T-helper 2 cell treated with Interferon-gamma antibody and Interleukin-4, amounts not matched to agents 5 μg/mL and 100 μg/mL, for 36 hours (primary cell): ENCODE results near the gene PICALM.
A peak's percentile ranks its signal among the peaks of the same experiment; 100 is the strongest.
"Not testable (repeated sequence)": the region's sequence is repeated elsewhere in the genome, so short reads cannot be mapped to it uniquely, and the experiment has no call there.

Experiments used
- DNase-seq: peaks from one replicate; pipeline ENCODE4 v3.0.0; 2021; ENCODE audit warnings: low spot score
- H3K27ac Mint-ChIP-seq: one replicate; pipeline ENCODE4 v1.8.0; 2021; ENCODE audit warnings: mild to moderate bottlenecking, mixed read lengths
- H3K27me3 Mint-ChIP-seq: one replicate; pipeline ENCODE4 v1.8.0; 2021; ENCODE audit warnings: low read depth, mixed read lengths
- H3K36me3 Mint-ChIP-seq: one replicate; pipeline ENCODE4 v1.8.0; 2021; ENCODE audit warnings: low read depth, mixed read lengths
- H3K4me1 Mint-ChIP-seq: one replicate; pipeline ENCODE4 v1.8.0; 2021; ENCODE audit warnings: low read depth, mixed read lengths
- H3K4me3 Mint-ChIP-seq: one replicate; pipeline ENCODE4 v1.8.0; 2022; ENCODE audit warnings: mild to moderate bottlenecking, moderate library complexity, mixed read lengths
- H3K9me3 Mint-ChIP-seq: one replicate; pipeline ENCODE4 v1.8.0; 2021; ENCODE audit warnings: mixed read lengths

The PICALM gene

GRCh38 chr11:85965202-85965601 lies 103.7 kb downstream of the PICALM start:
- no peak overlapping the region for H3K4me3 Mint-ChIP-seq
- H3K36me3 Mint-ChIP-seq: peaks cover 78% of the 10 kb centered on the region
- H3K27ac Mint-ChIP-seq: no peak overlapping the region
- no peaks in the 10 kb centered on the region for H3K27me3 Mint-ChIP-seq
- no peak for DNase-seq
- no peaks in the 10 kb centered on the region for H3K9me3 Mint-ChIP-seq
- peaks cover 24% of the 10 kb centered on the region for H3K4me1 Mint-ChIP-seq

GRCh38 chr11:85961930-85962363 lies 106.9 kb downstream of the PICALM start:
- Mint-ChIP-seq H3K4me1 (peaks cover 11% of the 10 kb centered on the region), H3K27ac (no peak overlapping the region), H3K9me3 (no peaks in the 10 kb centered on the region), H3K27me3 (no peaks in the 10 kb centered on the region), H3K4me3 (no peak overlapping the region), H3K36me3 (peaks cover 73% of the 10 kb centered on the region)
- no peak for DNase-seq

DNA sequence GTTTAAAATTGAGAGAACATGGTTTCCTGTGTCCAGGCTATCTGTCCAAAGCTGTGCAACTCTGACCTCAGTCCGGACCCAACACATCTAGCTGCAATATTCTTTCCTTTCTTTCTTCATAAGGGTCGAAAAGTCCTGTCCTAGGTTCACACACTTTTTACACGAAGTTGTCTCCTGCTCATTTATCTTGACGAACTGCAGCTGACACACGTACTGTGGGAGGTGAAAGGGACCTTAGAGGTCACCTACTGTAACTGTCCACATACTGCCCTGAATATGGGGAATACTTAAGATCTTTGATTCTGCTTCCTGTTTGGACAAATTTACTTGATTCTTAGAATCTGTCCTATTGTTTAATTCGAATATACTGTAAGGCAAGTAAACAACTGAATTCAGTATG lies 107.8 kb downstream of the PICALM start:
- Mint-ChIP-seq H3K9me3 (no peaks in the 10 kb centered on the region), H3K4me1 (peaks cover 11% of the 10 kb centered on the region), H3K4me3 (no peak overlapping the region), H3K27me3 (no peaks in the 10 kb centered on the region), H3K27ac (no peak overlapping the region), H3K36me3 (peaks cover 72% of the 10 kb centered on the region)
- DNase-seq: no peak

DNA sequence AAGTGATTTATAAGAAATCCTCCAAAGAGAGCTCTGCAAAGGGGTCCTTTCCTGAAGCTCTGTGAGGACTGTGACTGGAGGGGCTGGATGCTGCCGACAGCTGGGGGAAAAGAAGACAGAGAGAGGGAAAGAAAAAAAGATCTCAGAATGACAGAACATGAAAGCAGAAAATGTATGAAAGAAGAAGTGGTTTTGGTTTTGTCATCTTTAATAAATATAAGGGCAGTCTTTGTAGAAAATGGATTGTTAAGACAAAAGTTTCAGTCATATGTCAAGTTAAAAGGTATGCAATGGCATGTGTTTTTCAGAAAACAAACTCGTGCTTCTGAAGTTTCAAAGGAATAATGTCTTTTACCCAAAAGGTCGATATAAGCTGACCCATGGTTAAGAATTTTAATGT lies 108.2 kb downstream of the PICALM start:
- no peaks in the 10 kb centered on the region for H3K9me3 Mint-ChIP-seq
- no peaks in the 10 kb centered on the region for H3K27me3 Mint-ChIP-seq
- H3K4me1 Mint-ChIP-seq: peaks cover 11% of the 10 kb centered on the region
- H3K27ac Mint-ChIP-seq: peak overlapping the region; percentile 14
- no peak for DNase-seq
- H3K36me3 Mint-ChIP-seq: peaks cover 75% of the 10 kb centered on the region
- H3K4me3 Mint-ChIP-seq: no peak overlapping the region

DNA sequence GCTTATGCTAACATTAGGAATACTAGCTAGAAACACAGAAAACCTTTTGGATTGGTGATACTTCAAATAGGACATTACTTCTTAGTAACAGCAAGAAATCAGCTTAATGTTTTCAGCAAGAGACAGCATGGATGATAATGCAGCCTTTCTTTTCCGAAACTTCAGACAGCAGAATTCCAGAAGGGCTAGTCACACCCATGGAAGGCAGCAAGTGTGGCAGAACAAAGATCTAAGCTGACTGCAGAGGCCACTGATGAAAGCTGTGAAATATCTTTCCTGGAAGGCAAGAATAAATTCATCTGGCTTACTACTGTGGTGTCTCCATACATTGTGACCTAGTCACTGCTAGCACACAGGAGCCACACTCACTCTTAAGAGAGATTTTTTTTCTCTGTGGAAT lies 113.4 kb downstream of the PICALM start:
- Mint-ChIP-seq H3K36me3 (peaks cover 63% of the 10 kb centered on the region), H3K27me3 (no peaks in the 10 kb centered on the region), H3K27ac (no peak overlapping the region), H3K4me3 (no peak overlapping the region), H3K9me3 (peaks cover 11% of the 10 kb centered on the region), H3K4me1 (peaks cover 2% of the 10 kb centered on the region)
- no peak for DNase-seq

- no peak overlapping the region for H3K27ac Mint-ChIP-seq
- peaks cover 5% of the 10 kb centered on the region for H3K4me1 Mint-ChIP-seq
- H3K9me3 Mint-ChIP-seq: peaks cover 11% of the 10 kb centered on the region
- no peak overlapping the region for H3K4me3 Mint-ChIP-seq
- peaks cover 53% of the 10 kb centered on the region for H3K36me3 Mint-ChIP-seq
- DNase-seq: no peak
- no peaks in the 10 kb centered on the region for H3K27me3 Mint-ChIP-seq
Measured at GRCh38 chr11:85953491-85954143, 115.3 kb downstream of the PICALM start.

GRCh38 chr11:85952108-85952485 lies 116.8 kb downstream of the PICALM start:
- H3K4me3 Mint-ChIP-seq, H3K27ac Mint-ChIP-seq, DNase-seq, H3K27me3 Mint-ChIP-seq: not testable (repeated sequence)
- peaks cover 40% of the 10 kb centered on the region for H3K36me3 Mint-ChIP-seq
- H3K9me3 Mint-ChIP-seq: peaks cover 11% of the 10 kb centered on the region
- H3K4me1 Mint-ChIP-seq: peaks cover 18% of the 10 kb centered on the region

GRCh38 chr11:85951428-85952107 lies 117.3 kb downstream of the PICALM start:
- Mint-ChIP-seq H3K27ac (no peak overlapping the region), H3K4me1 (peaks cover 19% of the 10 kb centered on the region), H3K27me3 (no peaks in the 10 kb centered on the region), H3K9me3 (peaks cover 11% of the 10 kb centered on the region), H3K4me3 (no peak overlapping the region), H3K36me3 (peaks cover 37% of the 10 kb centered on the region)
- no peak for DNase-seq

DNA sequence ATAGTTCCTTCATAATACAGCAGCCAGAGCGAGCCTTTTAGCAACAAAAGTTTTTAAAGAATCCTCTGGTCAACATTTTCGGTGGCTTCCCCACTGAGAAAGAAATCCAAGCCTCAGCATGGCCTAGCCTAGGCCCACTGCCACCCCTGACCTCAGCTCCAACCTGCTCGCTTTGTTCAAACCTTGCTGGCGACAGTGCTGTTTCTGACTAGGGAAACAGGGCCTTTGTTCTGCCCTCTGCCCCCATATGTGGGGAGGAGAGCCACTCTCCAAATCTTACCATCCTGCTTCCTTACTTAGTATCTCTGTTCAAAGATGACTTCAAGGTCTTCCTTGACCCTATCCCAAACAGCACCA lies 117.9 kb downstream of the PICALM start:
- no peak overlapping the region for H3K27ac Mint-ChIP-seq

GRCh38 chr11:85950317-85951048 lies 118.4 kb downstream of the PICALM start:
- no peak for DNase-seq
- Mint-ChIP-seq H3K4me1 (peaks cover 27% of the 10 kb centered on the region), H3K9me3 (peaks cover 16% of the 10 kb centered on the region), H3K27me3 (no peaks in the 10 kb centered on the region), H3K36me3 (peaks cover 31% of the 10 kb centered on the region), H3K4me3 (no peak overlapping the region), H3K27ac (no peak overlapping the region)

More for the DNA sequence above, 117.9 kb downstream of the PICALM start:
- Mint-ChIP-seq H3K27me3 (no peaks in the 10 kb centered on the region), H3K4me1 (peaks cover 23% of the 10 kb centered on the region), H3K9me3 (peaks cover 11% of the 10 kb centered on the region), H3K4me3 (no peak overlapping the region), H3K36me3 (peaks cover 33% of the 10 kb centered on the region)
- DNase-seq: no peak

DNA sequence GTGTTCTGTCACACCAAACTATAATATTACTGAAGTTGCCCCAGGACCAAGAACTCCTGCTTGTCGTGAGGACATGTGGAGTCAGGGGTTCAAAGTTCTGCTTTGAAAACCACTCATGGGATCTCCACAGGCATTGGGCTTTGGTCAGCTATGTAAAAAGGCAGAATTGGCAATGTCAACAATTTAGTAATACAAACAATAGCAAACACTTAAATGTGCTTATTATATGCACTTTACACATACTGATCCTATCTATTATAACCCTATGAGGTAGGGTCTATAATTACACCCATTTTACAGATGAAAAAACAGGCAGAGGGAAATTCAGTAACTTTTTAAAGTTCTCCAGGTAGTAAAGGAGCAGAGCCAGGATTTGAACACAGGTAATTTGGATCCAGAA lies 119.1 kb downstream of the PICALM start:
- peaks cover 33% of the 10 kb centered on the region for H3K36me3 Mint-ChIP-seq
- no peaks in the 10 kb centered on the region for H3K27me3 Mint-ChIP-seq
- peaks cover 23% of the 10 kb centered on the region for H3K9me3 Mint-ChIP-seq
- H3K4me1 Mint-ChIP-seq: peaks cover 28% of the 10 kb centered on the region
- no peak for DNase-seq
- no peak overlapping the region for H3K4me3 Mint-ChIP-seq
- no peak overlapping the region for H3K27ac Mint-ChIP-seq

DNA sequence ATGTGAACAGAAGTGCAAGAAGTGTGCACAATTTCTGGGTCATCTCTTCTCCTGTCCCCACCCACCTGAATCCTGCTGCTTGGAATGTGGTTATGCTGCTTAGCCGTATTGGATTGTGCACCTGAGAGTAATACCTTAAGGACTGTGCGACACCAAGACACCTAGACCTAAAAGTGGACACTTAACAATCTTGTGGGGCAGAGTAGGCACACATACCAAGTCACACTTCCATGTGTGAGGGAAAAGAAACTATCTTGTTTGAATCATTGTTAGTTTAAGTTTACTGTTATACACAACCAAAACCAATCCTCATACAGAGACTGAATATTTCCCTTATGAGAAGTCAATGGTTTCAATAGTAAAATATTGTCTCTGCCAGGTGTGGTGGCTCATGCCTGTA lies 120.0 kb downstream of the PICALM start:
- DNase-seq: no peak
- peak overlapping the region; percentile 13 for H3K27ac Mint-ChIP-seq
- peaks cover 28% of the 10 kb centered on the region for H3K4me1 Mint-ChIP-seq
- peaks cover 27% of the 10 kb centered on the region for H3K36me3 Mint-ChIP-seq
- peaks cover 25% of the 10 kb centered on the region for H3K9me3 Mint-ChIP-seq
- H3K27me3 Mint-ChIP-seq: no peaks in the 10 kb centered on the region
- H3K4me3 Mint-ChIP-seq: no peak overlapping the region

DNA sequence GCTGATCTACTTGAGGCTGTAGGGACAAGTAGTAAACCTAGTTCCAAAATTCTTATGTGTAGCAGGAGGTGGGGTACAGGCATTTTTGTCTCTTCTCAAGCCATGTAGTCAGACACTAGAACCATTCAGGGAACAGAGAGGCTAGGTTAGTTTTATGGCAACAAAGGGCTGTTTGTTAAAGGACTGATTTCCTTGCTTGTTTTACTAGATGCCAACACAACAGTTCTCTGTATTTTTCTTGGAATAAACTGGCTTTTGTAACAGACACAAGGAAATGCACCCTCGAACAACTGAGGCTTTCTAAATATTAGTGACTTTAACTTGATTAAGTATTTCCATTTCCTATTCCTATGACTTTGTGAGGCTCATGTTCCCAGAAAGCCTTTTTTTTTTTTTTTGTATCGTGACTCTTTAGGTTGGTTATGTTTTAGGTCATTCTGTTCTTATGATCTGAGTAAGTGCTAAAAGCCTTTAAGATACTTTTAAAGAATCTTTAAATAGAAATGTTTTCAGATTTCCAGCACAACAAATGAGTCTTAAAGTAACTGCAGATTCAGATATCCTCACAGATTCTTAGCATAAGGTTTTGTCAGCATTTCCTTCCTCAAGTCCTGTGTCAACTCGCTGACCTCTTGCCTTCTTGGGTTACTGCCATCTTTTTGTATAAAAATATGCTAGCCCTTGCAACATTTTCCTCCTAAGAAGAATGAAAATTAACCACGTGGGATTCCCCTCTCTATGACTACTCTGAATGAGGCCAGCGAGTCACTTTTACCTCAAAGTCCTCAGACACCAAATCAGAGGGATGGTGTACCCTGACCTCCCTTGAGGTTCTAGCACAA lies 121.2 kb downstream of the PICALM start:
- Mint-ChIP-seq H3K36me3 (peaks cover 18% of the 10 kb centered on the region), H3K27ac (peak overlapping the region; percentile 53), H3K4me3 (no peak overlapping the region), H3K9me3 (peaks cover 18% of the 10 kb centered on the region), H3K27me3 (no peaks in the 10 kb centered on the region), H3K4me1 (peaks cover 27% of the 10 kb centered on the region)
- peak; percentile 54 for DNase-seq
